ENCODE measurements around the gene ANKS3.
"Not testable (repeated sequence)": the region's sequence is repeated elsewhere in the genome, so short reads cannot be mapped to it uniquely, and the experiment has no call there.

Gene ANKS3

DNA sequence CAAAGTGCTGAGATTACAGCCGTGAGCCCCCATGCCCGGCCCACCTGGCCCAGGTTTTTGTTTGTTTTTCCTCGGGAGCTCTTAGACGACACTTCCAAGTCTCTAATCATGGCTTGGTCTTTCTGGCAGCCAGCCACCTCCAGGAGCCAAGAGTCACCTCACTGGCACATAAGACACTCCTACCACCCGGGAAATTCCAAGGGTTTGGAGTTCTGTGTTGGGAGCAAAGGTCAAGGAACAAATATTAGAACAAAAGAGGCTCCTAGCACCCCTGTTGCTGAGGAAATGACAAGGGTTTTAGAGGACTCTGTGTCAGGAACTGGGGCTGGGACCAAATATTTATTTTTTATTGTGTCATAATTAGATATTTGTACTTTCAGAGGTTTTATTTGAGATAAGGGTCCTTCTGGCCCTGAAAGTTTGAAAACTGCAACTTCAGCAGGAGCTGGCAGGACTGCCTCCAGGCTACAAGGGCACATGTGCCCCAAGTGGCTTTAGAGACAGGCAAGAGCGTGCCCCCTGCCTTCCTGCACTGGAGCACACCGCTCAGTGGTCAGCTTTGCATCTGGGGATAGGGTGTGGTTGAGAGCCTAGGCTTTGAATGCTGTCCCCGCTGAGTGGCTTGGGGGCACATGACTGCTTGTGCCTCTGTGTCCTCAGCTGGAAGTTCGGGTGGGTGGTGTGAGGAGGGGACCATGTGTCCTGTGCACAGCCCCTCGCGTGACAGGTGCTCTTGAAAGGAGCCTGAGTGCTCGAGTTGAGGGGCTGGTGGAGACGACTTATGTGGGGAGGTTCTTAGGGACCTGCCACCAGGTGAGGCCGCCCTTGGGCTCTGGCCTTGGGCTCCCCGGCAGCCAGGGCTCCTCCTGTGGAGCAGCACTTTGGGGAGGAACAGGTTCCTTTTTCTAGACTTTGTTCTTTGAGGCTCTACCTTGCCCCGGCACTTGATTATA lies 79.8 kb downstream of the ANKS3 start:
- H3K27ac ChIP-seq = no peak overlapping the region
- no peak for TF ChIP-seq ZFX (IDR thresholded peaks at IDR 0.05; ENCODE audit: borderline replicate concordance)
- TF ChIP-seq, protein P1, sequence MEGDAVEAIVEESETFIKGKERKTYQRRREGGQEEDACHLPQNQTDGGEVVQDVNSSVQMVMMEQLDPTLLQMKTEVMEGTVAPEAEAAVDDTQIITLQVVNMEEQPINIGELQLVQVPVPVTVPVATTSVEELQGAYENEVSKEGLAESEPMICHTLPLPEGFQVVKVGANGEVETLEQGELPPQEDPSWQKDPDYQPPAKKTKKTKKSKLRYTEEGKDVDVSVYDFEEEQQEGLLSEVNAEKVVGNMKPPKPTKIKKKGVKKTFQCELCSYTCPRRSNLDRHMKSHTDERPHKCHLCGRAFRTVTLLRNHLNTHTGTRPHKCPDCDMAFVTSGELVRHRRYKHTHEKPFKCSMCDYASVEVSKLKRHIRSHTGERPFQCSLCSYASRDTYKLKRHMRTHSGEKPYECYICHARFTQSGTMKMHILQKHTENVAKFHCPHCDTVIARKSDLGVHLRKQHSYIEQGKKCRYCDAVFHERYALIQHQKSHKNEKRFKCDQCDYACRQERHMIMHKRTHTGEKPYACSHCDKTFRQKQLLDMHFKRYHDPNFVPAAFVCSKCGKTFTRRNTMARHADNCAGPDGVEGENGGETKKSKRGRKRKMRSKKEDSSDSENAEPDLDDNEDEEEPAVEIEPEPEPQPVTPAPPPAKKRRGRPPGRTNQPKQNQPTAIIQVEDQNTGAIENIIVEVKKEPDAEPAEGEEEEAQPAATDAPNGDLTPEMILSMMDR (IDR thresholded peaks at IDR 0.05) = no peak

DNA sequence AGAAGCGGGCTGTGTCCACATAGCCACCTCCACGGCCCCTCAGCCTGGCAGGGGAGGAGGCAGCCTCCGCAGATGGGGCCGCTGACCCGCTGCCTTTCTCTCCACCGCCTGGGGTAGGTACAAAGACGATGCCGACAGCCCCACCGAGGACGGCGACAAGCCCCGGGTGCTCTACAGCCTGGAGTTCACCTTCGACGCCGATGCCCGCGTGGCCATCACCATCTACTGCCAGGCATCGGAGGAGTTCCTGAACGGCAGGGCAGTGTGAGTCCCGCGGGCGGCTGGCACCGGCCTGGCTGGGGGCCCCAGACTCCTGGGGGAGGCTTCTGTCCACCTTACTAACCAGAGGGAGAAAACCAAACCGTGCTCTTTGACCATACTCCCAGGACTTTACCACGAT lies 81.5 kb downstream of the ANKS3 start:
- H3K27ac ChIP-seq = no peak overlapping the region

DNA sequence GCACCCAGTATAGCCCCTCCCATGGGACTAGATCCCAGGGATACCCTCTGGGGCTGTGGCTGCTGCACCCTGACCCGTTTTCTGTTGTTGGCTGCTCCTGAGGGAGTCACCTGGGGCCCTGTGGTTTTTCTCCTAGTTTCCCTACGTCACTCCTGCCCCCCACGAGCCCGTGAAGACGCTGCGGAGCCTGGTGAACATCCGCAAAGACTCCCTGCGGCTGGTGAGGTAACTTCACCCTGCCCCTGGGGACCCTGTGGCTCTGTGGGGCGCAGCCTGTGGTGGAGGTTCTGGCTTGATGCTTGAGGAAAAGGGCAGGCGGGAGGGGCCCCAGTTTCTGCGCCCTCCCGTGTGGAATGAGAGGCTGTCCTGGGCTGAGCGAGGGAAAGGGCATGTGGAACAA lies 82.2 kb downstream of the ANKS3 start:
- TF ChIP-seq, protein P1 (IDR thresholded peaks at IDR 0.05) = no peak
- no peak for TF ChIP-seq ZFX (IDR thresholded peaks at IDR 0.05; ENCODE audit: borderline replicate concordance)
- no peak overlapping the region for H3K27ac ChIP-seq

More for the DNA sequence above, 81.5 kb downstream of the ANKS3 start:
- no peak for TF ChIP-seq ZFX (IDR thresholded peaks at IDR 0.05; ENCODE audit: borderline replicate concordance)
- TF ChIP-seq, protein P1 (IDR thresholded peaks at IDR 0.05) = no peak

DNA sequence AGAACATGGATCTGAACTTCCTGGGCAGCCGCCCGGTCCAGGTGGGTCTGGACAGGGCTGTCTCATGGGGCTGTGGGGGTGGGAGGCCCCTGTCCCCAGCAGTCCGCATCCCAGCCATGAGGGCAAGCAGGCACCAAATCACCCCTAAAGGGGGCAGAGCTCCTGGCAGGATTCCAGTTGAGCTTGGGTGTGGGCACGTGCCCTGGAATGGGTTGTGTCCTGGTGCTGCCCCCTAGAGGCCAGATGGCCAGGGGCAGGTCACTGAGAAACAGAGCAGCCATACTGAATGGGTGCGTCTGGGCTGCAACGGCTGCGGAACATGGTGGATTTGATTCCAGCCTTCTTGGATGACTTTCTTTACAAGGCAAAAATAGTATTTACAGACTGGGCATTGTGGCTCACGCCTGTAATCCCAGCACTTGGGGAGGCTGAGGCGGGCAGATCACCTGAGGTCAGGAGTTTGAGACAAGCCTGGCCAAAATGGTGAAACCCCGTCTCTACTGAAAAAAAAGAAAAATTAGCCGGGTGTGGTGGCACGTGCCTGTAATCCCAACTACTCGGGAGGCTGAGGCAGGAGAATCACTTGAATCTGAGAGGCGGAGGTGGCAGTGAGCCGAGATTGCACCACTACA lies 83.5 kb downstream of the ANKS3 start:
- TF ChIP-seq, protein P1 (IDR thresholded peaks at IDR 0.05) = peak; percentile 94
- H3K27ac ChIP-seq = not testable (repeated sequence)

DNA sequence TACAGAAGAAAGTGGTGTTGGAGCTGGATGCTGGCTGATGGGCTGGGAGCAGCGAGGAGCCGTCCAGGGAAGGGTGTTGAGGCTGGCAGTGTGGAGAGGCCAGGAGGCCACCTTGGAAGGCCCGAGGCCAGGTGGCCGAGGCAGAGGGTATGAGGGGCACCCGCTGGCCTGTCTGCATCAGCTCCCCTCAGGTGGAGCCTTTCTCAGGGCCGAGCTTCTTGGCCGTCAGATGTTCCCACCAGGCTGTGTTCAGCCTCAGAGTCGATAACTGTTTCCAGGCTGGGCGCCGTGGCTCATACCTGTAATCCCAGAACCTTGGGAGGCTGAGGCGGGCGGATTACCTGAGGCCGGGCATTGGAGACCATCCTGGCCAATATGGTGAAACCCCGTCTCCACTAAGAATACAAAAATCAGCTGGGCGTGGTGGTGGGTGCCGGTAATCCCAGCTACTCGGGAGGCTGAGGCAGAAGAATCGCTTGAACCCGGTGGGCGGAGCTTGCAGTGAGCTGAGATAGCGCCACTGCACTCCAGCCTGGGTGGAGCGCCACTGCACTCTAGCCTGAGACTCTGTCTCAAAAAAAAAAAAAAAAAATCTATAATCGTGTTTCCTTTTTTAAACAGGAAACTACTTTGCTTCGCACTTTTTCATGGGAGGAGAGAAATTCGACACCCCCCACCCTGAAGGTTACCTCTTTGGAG lies 84.2 kb downstream of the ANKS3 start:
- TF ChIP-seq ZFX (IDR thresholded peaks at IDR 0.05; ENCODE audit: borderline replicate concordance) = no peak
- TF ChIP-seq, protein P1 (IDR thresholded peaks at IDR 0.05) = no peak
- no peak overlapping the region for H3K27ac ChIP-seq

DNA sequence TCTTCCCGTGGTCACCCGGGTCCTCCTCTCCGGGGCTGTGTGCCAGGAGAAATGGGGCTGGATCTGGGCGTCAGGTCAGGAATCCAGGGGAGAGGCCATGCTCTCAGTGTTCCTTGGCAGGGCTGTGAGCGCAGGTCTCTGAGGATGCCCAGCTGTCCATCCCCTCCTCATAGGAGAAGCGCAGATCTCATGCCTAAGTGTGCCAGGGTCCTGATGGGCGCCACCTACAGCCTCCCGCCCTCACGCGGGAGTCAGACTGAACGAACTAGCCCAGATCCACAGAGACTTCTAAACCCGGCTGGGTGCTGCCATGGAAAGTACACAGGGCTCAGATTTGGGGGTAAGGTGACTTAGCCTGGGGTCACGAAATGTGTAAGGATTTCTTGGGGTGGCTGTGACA lies 85.2 kb downstream of the ANKS3 start:
- TF ChIP-seq ZFX (IDR thresholded peaks at IDR 0.05; ENCODE audit: borderline replicate concordance) = no peak
- TF ChIP-seq, protein P1 (IDR thresholded peaks at IDR 0.05) = no peak
- H3K27ac ChIP-seq = no peak overlapping the region
